ENCODE measurements around the gene BBS9.

BBS9 gene

DNA sequence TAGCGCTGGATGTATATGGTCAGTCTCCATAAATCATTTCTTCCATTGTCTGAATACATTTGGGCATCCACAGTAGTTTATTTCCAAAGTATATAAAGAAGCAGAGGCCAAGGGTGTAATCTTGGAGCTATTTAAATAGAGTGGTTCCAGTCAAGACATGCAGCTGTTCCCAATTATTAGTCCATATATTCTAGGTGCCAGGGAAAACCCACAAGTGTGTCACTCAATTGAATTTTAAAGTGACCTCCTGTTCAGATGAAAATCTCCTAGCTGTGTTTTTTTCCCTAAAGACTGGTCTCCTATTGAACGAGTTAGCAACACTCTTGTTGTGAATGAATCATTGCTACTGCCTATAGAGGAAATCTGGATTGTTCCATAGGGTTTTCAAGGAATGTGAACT is 515.7 kb downstream of the BBS9 start:
- Mint-ChIP-seq H3K36me3 (ENCODE audit: low read depth) (no peaks in the 10 kb centered on the region), H3K4me3 (no peak overlapping the region), H3K27ac (no peak overlapping the region), H3K27me3 (no peaks in the 10 kb centered on the region), H3K4me1 (ENCODE audit: low read depth) (no peaks in the 10 kb centered on the region), H3K9me3 (no peaks in the 10 kb centered on the region)

DNA sequence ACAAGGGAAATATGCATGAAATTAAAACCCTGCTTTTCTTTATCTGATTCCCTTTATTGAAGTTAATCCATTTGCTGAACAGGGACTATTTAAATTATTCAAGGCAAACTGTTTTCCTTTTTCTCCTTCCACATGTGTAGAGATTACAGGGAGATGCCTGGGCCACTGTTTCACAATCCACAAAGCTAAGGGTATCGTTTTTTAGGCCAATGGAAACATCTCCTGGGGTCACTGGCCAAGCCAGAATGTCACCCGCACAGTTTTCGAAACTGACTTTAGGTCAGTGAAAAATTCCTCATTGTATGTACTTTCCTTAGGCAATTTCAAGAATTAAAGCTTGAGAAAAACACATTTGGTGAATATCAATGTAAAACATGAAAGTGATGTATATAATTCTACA is 516.8 kb downstream of the BBS9 start:
- Mint-ChIP-seq H3K9me3 (no peaks in the 10 kb centered on the region), H3K4me3 (no peak overlapping the region), H3K36me3 (ENCODE audit: low read depth) (peaks cover 2% of the 10 kb centered on the region), H3K4me1 (ENCODE audit: low read depth) (no peaks in the 10 kb centered on the region), H3K27ac (no peak overlapping the region), H3K27me3 (no peaks in the 10 kb centered on the region)

DNA sequence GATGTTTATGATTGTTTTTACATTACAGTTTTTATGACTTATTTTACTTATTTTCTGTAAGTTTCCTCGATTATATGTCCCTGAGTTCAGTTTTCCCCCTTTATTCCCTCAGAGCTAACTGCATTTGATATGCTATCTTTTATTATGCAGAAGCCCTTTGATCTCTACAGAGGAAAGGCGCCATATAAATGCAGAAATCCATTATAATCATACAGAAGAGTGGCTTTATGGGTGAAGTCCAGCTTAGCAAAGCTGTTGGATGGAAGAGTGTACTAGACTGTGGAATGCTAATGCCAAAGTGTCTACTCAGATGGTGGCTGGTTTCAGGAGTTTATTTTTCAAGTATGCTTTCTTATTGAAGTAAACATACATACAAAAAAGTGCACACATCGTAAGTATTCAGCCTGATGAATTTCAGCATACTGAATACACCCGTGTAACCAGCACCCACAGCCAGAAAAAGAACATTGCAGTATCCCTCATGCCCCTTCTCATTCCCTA is 517.6 kb downstream of the BBS9 start:
- no peaks in the 10 kb centered on the region for H3K4me1 Mint-ChIP-seq (ENCODE audit: low read depth)
- H3K27ac Mint-ChIP-seq, result no peak overlapping the region
- no peak overlapping the region for H3K4me3 Mint-ChIP-seq
- peaks cover 3% of the 10 kb centered on the region for H3K36me3 Mint-ChIP-seq (ENCODE audit: low read depth)
- H3K27me3 Mint-ChIP-seq, result no peaks in the 10 kb centered on the region
- no peaks in the 10 kb centered on the region for H3K9me3 Mint-ChIP-seq

DNA sequence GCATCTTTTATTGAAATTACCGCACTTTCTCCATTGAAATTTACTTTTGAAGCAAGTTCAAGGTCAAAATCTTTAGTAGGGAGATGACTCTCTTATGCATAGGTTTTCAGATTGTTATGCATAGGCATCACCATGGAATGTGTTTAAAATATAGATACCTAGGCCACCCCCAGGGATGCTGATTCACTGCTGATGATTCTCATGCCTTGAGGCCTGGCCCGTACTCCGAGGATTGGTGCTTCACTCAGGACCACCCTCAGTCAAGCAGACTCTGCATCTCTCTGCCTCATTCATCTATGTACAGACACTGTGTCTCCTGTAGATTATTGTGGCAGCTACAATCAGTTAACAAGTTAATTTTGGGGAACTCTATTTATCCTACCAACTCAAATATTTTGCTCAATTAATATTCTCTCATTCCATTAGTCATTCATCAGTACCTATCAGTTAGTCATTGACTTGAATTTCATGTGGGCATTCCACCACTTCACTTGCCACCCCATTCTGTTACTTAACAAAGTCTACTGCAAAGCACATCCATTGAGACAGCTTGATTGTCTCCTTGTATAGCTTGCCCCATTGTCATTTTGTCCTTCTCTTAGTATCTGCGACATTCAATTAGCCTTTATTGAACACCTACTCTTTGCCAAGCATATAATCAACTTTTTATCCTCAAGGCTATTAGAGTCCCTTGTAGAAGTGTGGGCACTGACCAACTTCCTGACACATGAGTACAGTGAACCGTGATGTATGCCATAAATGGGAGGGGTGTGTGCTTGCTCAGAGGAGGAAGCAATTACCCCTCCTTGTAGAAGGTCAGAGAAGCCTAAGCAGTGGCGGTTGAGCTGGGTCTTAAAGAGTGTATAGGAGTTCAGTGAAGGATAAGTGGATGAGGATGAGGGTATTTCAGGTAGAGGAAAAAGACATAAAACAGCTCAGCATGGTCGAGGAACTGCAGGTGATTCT is 520.4 kb downstream of the BBS9 start:
- Mint-ChIP-seq H3K27me3 (no peaks in the 10 kb centered on the region), H3K4me3 (no peak overlapping the region), H3K27ac (no peak overlapping the region)

DNA sequence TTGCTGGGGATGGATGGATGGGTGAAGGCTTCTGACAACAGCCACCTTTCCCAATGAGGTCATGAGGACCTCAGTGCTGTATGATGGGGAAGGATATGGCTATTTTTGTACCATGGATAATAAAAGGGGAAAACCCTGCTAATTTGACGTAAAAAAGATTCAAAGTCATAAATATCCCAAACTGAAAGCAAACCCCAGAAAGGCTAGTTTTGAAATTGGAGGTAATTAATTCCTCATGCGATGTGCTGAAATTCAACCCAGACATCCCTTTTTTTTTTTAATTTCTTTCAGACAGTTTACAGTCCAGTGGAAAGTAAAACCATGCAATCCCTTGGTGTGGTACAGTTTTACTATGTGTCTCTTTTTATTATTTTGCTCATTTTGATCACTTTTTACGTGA is 521.5 kb downstream of the BBS9 start:
- H3K27ac Mint-ChIP-seq, result no peak overlapping the region

More for the DNA sequence above, 520.4 kb downstream of the BBS9 start:
- Mint-ChIP-seq H3K4me1 (ENCODE audit: low read depth) (no peaks in the 10 kb centered on the region), H3K36me3 (ENCODE audit: low read depth) (peaks cover 3% of the 10 kb centered on the region), H3K9me3 (no peaks in the 10 kb centered on the region)

DNA sequence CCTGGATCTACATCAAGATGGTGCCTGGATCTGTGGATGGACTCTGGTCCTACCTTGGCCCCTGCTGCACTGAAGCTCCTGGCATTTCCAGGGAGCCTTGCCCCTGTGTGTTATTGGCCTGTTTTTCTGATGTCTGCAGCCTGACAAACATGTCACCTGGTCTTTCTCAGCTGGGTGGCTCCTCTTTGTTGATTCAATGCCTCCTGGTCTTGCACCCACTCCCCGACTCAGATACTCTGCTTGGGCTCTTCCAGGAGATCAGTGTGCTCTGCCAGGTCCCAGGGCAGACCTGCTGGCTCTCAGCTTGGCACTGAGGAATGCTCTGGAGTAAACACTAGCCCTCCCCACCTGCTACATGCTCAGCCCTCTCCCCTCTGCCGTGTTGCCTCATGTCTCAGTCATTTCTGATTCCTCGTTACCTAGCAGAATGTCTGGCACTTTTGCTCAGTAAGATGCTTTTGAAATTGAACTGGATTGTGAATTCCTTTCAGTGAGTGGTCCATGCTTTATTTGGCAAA is 522.7 kb downstream of the BBS9 start:
- Mint-ChIP-seq H3K27ac (no peak overlapping the region), H3K4me3 (no peak overlapping the region), H3K27me3 (no peaks in the 10 kb centered on the region), H3K36me3 (ENCODE audit: low read depth) (peaks cover 3% of the 10 kb centered on the region), H3K9me3 (no peaks in the 10 kb centered on the region), H3K4me1 (ENCODE audit: low read depth) (no peaks in the 10 kb centered on the region)

More for the DNA sequence above, 521.5 kb downstream of the BBS9 start:
- Mint-ChIP-seq H3K27me3 (no peaks in the 10 kb centered on the region), H3K9me3 (no peaks in the 10 kb centered on the region), H3K4me3 (no peak overlapping the region), H3K36me3 (ENCODE audit: low read depth) (peaks cover 3% of the 10 kb centered on the region), H3K4me1 (ENCODE audit: low read depth) (no peaks in the 10 kb centered on the region)

DNA sequence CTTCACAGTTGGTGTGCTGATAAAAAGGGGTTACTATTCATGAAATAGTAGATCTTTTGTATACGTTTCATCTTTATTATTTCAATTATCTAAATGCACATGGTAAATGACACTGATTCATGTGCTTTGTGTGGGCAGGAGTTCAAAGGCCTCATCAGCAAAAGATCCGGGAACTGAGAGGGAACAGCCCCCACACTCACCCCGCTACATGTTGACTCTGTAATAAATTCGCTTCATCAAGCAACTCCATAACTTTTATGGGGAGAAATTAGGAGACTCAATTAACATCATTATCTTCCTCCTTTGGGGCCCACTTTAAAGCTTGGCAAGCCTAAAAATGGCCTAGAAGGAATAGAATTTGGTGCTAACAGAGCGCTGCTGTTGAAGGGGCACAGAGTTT is 525.3 kb downstream of the BBS9 start:
- Mint-ChIP-seq H3K9me3 (no peaks in the 10 kb centered on the region), H3K36me3 (ENCODE audit: low read depth) (peaks cover 3% of the 10 kb centered on the region), H3K27me3 (no peaks in the 10 kb centered on the region), H3K4me3 (no peak overlapping the region), H3K4me1 (ENCODE audit: low read depth) (no peaks in the 10 kb centered on the region), H3K27ac (no peak overlapping the region)
